MM.1S (cell line): ENCODE measurements around the gene GPR83.

Source experiments
- EZH2 ChIP-seq: fragments of 300-600 bp; sonication (generic); optimal IDR thresholded peaks from 2 replicates; pipeline ENCODE3; 2017; ENCODE audit warnings: low read depth, mild to moderate bottlenecking, antibody characterized with exemption, low read length, mixed read lengths
- EZH2phosphoT487 ChIP-seq: fragments of 300-600 bp; sonication (generic); IDR thresholded peaks from 2 replicates; pipeline ENCODE4 v1.6.1; 2018; ENCODE audit warnings: antibody characterized with exemption, low read length
- TF ChIP-seq, protein P1 (sequence below): fragments of 300-600 bp; sonication (generic); IDR thresholded peaks from 2 replicates; pipeline ENCODE4 v1.5.1; 2016; ENCODE audit warnings: antibody characterized with exemption, low read length, mixed read lengths

GRCh38 chr11:94424662-94425061 is 23.4 kb upstream of the GPR83 start:
- TF ChIP-seq, protein P1, sequence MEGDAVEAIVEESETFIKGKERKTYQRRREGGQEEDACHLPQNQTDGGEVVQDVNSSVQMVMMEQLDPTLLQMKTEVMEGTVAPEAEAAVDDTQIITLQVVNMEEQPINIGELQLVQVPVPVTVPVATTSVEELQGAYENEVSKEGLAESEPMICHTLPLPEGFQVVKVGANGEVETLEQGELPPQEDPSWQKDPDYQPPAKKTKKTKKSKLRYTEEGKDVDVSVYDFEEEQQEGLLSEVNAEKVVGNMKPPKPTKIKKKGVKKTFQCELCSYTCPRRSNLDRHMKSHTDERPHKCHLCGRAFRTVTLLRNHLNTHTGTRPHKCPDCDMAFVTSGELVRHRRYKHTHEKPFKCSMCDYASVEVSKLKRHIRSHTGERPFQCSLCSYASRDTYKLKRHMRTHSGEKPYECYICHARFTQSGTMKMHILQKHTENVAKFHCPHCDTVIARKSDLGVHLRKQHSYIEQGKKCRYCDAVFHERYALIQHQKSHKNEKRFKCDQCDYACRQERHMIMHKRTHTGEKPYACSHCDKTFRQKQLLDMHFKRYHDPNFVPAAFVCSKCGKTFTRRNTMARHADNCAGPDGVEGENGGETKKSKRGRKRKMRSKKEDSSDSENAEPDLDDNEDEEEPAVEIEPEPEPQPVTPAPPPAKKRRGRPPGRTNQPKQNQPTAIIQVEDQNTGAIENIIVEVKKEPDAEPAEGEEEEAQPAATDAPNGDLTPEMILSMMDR: no peak
- TF ChIP-seq EZH2 (no peak), EZH2phosphoT487 (no peak)
